Adrenal gland (tissue), 5 donors: ENCODE results near the gene OR6C2.

Experiments
- CTCF ChIP-seq, 6 experiments: fragments of 450-650 bp in 4 of 6; fragments of 200-600 bp in 2 of 6; sonication (generic) in 1 of 6; IDR thresholded peaks; 1 replicate in 5 of 6; 2 replicates in 1 of 6; pipeline versions ENCODE4 v1.5.1 to v1.8.0; 2016 to 2021; ENCODE audit warnings: antibody characterized with exemption in 6 of 6, mild to moderate bottlenecking in 2 of 6, moderate library complexity in 1 of 6
- POLR2A ChIP-seq, 2 donors: fragments of 450-650 bp; IDR thresholded peaks; one replicate each; pipeline ENCODE4 v1.6.1; 2017; ENCODE audit warnings: antibody characterized with exemption in 2 of 2, mild to moderate bottlenecking in 2 of 2, moderate library complexity in 1 of 2
- donor health status: DM: no; HTN: no; CAD: no.

- TF ChIP-seq CTCF (IDR thresholded peaks at IDR 0.05) = no peak
- no peak for TF ChIP-seq POLR2A (IDR thresholded peaks at IDR 0.05)
Measured at GRCh38 chr12:55425954-55426353, 17.9 kb upstream of the OR6C2 start, which contains the start of gene OR6C76.
